GM21737 (cell line): ENCODE measurements around the gene TOR3A.

Source experiments
- ATAC-seq: cut with Tn5 transposase; IDR thresholded peaks from one replicate; pipeline ENCODE4 v1.9.1; 2021; ENCODE audit warnings: mild to moderate bottlenecking, moderate library complexity; ENCODE audit not compliant: unreplicated experiment

TOR3A gene

DNA sequence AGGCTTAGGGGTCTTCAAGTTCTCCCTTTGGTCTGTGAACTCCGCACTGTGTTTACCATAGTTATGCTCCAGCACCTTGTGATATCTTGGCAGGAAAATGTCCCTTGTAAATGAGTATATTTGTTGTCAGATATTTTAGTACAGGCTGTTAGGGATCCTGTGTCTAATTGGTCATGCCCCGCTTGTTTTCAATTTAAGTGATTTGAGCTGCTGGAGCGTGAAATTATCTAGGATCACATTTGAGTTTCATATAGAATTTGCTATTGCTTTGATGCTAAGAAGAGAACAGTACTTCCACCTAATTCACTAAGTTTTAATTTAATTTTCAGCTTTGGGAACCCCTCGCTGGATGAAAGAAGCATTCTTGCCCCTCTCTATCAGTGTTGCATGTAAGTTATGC lies 15.4 kb upstream of the TOR3A start:
- ATAC-seq: no peak

- ATAC-seq: no peak
Observed at GRCh38 chr1:179077396-179077795, 4.5 kb upstream of the TOR3A start.

- no peak for ATAC-seq
Observed at GRCh38 chr1:179079113-179079761, 2.6 kb upstream of the TOR3A start.

DNA sequence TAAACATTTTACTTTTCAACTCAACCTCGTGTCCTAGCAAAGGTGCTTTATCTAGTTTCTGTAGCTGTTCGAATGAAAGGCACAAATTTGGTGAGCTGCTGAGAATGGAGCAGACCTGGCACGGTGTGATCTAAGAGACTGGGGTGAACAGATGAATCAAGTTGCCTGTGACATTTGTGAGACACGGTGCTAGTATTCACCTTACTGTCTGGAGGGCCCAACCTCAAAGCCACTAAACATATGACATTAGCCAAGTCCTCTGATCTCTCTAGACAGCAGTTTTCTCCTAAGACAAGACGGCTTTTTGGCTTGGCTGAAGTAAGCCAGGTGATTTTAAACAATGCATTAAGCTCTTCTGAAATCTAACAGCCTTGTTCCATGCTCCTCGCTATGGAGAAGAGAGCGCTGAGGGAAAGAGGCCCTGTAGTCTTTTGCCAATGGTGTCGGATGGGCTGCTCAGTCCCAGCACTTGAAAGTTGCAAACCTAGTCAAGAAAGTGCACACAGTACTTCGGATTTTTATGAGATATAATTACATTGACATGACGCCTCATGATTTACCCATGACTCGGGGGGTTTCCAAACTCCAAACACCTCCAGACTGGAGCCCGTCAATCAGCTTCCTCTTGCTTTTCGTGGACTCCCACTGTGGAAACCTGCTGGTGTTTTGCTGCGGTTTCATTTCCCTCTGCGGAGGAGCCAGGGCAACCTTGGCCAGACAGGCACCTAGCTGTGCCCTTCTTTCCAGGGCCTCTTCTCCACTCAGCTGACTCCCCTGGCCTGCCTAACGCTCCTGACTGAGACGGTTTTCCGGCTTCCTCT lies 794 bp upstream of the TOR3A start:
- peak; percentile 36 for ATAC-seq

- ATAC-seq: peak; percentile 22
Observed at GRCh38 chr1:179082333-179082998, 596 bp downstream of the TOR3A start.

GRCh38 chr1:179082999-179083335 lies 1.1 kb downstream of the TOR3A start:
- ATAC-seq: no peak

GRCh38 chr1:179083533-179083932 lies 1.7 kb downstream of the TOR3A start:
- no peak for ATAC-seq

DNA sequence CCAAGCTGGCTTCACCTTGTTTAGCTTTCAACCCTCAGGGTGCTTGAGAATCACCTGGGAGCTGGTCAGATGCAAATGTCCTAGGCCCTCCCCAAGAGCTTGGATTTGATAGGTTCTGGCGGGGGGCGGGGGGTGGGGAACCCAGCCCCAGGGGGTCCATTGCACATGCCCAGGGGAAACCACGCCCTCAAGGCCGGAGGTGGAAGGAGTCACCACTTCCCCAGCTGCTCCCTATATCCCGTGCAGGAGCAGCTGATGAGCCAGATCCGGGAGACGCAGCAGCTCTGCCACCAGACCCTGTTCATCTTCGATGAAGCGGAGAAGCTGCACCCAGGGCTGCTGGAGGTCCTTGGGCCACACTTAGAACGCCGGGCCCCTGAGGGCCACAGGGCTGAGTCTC lies 5.8 kb downstream of the TOR3A start:
- no peak for ATAC-seq

DNA sequence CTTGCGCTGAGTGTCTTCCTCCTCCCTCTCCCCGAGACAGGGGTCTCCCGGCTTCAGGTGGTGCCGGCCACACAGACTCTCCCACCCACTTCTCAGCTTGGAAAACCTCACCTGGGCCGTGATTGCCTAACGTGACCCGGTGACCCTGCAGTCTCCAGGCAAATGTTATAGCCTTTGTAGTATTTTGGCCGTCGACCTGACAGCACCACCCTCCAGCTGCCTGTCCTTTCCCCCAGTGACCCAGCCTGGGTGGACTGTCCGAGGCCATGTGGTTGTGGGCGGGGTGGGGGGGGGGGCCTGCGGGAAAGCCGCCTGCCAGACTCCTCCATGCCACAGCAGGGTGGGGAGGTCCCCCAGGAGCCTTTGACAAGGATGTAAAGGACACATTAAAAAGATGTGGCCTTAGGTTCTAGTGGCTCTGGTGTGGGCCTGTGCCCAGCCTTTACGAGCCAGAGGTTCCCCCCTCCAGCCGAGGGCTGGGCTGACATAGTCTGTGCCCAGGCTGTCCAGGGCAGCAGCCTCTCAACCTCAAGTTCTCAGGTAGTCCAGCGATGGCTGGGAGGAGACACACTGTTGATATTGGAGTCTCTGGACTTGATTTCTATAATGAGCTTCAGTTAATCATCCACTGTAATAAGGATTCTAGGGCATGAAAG lies 8.1 kb downstream of the TOR3A start:
- ATAC-seq: no peak

DNA sequence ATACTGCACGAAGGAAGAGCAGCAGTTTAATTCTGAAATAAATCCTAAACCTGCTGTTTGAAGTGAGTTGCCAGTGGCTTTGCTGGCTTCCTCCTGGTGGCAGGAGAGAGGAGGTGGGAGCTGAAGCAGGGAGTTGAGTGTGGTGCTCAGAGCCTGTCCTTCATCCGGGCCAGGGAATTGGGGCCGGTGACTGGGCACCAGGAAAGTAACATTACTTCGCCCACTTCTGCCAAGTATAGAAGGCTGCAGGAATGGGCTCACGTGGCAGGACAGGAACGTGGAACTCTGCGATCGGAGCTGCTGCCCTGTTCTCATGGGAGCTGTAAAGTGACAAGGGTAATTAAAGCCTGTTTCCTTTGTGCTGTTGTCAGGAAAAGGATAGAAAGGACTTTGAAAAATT lies 8.7 kb downstream of the TOR3A start:
- no peak for ATAC-seq

DNA sequence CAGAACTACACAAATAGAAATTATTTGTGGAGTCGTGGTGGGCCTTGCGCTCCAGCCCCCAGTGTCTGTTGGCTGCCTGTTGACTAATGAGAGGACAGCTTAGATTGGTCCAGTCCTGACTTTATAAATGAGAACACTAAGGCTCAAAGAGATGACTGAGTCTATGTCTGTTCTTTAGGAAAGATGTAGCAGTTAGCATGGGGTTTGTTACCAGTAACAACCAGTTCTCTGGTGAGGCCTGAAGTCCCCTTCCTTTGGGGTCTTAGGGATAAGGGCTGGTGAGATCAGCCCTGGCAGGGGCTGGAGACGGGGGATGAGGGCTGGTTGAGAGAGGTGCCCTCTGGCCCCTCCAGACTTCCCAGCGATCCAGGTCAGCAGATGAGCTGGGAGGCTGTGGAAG lies 9.1 kb downstream of the TOR3A start:
- ATAC-seq: no peak

DNA sequence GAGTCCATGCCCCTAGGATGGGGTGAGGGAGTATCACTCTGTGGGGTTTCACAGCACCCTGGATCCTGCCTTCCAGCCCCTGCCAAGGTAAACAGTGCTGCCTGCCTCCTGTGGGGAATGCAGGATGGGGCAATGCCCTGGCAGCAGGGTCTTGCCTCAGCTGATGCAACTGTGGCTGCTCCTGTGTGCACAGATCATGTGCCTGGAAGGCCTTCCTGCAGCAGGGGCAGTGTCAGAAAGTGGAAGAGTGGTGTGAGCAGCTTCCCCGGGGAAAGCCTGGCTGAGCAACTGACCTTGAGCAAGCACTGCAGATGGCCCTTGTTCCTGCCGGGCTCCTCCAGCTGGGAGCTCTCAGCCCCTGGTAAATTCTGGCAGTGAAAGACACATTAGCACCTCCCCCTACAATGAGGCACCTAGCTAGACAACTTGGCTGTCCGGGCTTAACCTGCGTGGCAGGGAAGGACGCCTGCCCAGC lies 9.9 kb downstream of the TOR3A start:
- ATAC-seq: no peak

GRCh38 chr1:179092896-179093461 lies 11.1 kb downstream of the TOR3A start:
- no peak for ATAC-seq

- no peak for ATAC-seq
Observed at GRCh38 chr1:179094818-179095217, 12.9 kb downstream of the TOR3A start.

DNA sequence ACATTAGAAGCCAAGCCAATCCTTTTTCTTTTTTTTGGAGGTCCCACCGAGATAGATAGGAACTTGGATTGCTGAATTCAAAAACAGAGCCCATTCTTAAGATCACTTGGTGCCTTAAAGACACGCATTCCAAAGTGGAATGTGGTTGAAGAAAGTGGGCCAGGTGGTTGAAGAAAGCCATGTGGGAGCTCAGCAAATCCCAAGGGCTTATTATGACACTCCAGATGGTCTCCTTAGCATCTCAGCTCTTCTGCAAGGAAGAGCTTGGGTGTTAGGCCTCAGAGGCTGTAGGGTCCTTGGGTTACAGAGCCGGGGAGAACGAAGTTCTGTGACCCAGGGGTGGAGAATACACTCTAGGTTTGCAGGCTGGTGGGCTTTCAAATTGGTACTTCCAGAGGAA lies 13.5 kb downstream of the TOR3A start:
- ATAC-seq: no peak

DNA sequence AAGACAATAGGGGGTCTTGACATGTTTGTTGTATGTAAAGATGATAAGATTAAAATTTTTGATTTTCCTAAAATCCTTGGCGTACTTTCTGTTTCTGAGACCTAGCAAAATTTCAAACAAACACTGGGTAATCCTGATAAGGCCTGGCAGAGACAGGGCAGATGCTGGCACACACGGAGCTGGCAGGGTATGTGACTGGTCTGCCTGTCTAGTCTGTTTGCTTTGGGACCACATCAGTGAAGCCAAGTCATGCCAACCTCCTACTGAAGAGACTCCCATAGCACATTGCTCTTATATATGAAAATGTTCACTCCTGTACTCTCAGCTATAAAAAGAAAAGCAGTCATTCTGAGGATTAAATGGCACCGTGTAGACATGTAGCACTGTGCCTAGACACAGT lies 14.1 kb downstream of the TOR3A start:
- ATAC-seq: no peak

DNA sequence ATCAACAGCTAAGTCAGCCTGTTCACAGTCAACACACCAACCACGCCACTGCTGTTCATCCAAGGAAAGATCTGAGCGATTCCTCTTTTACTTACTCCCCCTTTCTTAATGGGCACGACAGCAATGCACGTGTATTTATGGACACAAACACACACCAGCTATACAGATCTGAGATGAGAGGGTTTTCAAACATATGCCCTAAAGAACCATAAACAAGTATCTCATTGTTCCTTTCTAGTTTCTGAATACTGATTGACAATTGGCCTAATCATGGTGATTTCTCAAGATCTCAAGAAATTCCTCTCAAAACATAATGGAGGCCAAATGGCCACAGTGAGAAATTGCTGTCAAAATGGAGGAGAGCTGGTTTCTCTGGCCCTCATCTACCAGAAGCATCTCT lies 18.0 kb downstream of the TOR3A start:
- no peak for ATAC-seq

- no peak for ATAC-seq
Observed at GRCh38 chr1:179101566-179101965, 19.7 kb downstream of the TOR3A start.

DNA sequence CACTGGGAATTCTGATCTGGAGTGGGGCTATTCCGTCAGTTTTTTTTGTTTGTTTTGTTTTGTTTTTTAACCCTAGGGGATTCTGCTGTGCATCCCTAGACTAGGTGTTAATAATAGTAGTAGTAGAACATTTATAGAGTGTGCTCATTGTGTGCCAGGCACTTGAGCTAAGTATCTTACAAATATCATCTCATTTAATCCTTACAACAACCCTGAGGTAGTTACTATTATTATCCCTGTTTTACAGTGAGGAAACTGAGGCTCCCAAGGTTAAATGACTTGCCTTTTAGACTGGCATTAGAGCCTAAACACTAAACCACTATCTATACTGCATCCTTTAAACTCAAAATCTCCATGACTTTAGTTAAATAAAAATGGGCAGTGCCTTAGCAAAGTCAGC lies 22.1 kb downstream of the TOR3A start:
- ATAC-seq: no peak

- ATAC-seq: no peak
Observed at GRCh38 chr1:179104611-179105250, 22.9 kb downstream of the TOR3A start.

DNA sequence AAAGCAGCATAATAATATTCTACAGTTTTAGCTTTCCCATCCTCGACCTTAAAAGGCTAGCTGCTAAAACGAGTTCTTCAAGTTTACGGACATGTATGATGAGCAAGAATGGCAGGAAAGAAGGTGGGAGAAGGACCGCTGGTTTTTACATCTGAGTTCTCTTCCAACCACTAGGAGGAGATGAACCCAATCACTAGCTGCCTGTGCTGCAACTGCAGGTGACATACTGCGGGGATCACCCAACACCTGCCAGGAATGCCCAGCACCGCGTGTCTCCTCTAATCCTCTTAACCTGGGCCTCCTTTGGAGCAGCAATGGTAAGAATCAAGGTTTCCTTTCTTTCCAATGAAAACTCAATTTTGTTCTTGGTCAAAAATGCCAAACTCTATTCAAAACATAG lies 23.5 kb downstream of the TOR3A start:
- ATAC-seq: no peak
